ENCODE data around the gene CD22. TPM values are rescaled to one million over a fixed set of nuclear protein-coding genes. Genes with fewer than 3 reads are reported as not detected.
"Not testable (repeated sequence)": the region's sequence is repeated elsewhere in the genome, so short reads cannot be mapped to it uniquely, and the experiment has no call there.

CD22 gene
- total RNA-seq, result 0.60 TPM in 1 of 2 replicates, not detected in the other

DNA sequence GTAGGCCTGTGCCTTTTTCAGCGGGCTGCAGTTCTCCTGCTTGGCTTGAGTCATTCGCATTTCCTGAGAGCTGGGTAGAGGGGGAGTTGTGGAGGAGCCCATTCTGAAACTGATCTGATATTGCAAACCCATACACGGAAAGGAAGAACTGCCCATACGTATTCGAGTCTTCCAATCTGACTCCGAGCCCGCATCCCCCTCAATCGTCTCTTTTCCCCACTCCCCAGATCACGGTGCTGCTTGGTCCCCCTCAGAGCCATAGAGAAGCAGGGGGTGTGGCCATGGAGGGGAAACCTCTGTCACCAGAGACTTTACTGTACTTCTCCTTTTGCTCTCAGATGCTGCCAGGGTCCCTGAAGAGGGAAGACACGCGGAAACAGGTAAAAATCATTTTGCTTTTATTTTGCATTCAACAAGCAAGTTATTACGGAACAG, at the start of gene CD22:
Gene CD22 (plus strand): TSS at position 337 of the 435 bp plus-strand sequence. CDS start 2,854 bp downstream, outside the sequence.
- DNase-seq (ENCODE audit: low read depth, low spot score), result no peak

- DNase-seq (ENCODE audit: low read depth, low spot score), result no peak
Observed at GRCh38 chr19:35279374-35279773, 49.6 kb upstream of the CD22 start.

DNA sequence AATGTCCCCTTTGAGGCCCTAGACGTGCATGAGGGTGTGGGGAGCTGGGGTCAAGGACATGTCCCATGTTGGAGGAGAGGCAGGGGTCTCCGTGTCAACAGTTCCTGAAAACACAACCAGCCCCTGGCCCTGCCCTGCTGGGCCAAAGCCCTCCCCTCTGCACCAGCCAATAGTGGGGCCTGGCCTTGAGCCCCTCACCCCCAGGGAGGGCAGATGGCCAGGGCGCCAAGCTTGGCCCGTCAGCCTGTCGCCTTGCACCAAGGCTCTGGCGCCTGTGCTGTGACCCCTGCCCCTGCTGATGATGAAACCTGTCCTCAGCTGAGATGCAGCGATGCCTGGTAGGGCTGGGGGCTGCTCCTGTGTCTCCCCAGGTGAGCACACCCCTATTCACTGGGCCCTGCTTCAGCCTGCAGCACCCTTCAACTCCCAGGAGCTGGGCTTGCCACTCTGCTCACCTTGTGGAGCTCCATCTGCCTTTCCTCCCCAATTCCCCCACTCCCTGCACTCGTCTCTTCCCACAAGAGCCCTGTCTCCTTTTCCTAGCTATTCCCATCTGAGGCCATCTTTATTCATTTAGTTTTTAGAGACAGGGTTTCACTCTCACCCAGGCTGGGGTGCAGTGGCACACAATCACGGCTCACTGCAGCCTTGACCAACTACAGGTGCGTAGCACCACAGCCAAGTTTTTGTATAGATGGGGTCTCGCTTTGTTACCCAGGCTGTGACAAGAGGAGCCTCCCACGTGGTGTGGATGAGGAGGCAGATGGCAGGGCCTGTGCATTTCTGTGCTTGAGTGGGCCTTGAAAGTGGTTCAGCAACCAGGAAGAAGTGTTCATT, 48.8 kb upstream of the CD22 start:
- no peak for DNase-seq (ENCODE audit: low read depth, low spot score)

DNA sequence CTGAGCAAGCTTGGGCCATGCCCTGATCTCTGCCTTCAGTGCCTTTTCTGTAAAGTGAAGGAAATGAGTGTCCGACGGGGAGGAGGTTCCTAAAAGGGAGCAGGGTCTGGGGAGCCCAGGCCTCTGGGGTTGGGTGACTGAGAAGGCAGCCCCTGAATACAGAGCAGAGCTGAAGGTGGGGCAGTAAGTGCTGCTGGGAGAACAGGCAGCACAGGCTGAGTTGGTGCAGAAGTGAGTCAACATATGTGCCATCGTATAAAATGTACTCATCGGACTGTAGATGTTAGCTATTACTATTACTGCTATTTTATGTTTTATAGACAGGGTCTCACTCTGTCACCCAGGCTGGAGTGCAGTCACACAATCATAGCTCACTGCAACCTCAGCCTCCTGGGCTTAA, 47.7 kb upstream of the CD22 start:
- DNase-seq (ENCODE audit: low read depth, low spot score), result no peak

- no peak for DNase-seq (ENCODE audit: low read depth, low spot score)
Observed at GRCh38 chr19:35284153-35285094, 44.6 kb upstream of the CD22 start.

GRCh38 chr19:35285095-35285449, 43.9 kb upstream of the CD22 start:
- no peak for DNase-seq (ENCODE audit: low read depth, low spot score)

DNA sequence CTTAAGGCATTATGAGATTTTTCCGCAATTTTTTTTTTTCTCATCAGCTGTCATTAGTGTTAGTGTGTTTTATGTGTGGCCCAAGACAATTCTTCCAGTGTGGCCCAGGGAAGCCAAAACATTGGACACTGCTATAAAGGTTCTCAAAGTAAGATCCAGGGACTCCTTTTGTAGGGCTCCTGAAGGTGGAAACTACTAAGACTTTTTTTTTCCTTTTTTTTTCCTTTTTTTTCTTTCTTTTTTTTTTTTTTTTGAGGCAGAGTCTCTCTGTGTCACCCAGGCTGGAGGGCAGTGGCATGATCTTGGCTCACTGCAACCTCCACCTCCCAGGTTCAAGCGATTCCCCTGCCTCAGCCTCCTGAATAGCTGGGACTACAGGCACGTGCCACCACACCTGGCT, 43.5 kb upstream of the CD22 start:
- not testable (repeated sequence) for DNase-seq (ENCODE audit: low read depth, low spot score)

- not testable (repeated sequence) for DNase-seq (ENCODE audit: low read depth, low spot score)
Observed at GRCh38 chr19:35286101-35286500, 42.9 kb upstream of the CD22 start.

DNA sequence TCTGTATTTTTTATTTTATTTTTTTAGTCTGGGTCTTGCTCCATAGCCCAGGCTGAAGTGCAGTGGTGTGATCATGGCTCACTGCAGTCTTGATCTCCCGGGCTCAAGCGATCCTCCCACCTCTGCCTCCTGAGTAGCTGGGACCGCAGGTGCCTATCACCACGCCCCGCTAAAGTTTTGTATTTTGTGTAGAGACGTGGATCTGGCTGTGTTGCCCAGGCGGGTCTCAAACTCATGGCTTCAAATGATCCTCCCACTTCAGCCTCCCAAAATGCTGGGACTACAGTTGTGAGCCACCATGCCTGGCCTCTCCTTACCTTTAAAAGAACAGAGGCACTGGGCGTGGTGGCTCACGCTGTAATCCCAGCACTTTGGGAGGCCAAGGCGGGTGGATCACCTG, 41.3 kb upstream of the CD22 start:
- DNase-seq (ENCODE audit: low read depth, low spot score), result no peak

- no peak for DNase-seq (ENCODE audit: low read depth, low spot score)
Observed at GRCh38 chr19:35288331-35288730, 40.7 kb upstream of the CD22 start.

DNA sequence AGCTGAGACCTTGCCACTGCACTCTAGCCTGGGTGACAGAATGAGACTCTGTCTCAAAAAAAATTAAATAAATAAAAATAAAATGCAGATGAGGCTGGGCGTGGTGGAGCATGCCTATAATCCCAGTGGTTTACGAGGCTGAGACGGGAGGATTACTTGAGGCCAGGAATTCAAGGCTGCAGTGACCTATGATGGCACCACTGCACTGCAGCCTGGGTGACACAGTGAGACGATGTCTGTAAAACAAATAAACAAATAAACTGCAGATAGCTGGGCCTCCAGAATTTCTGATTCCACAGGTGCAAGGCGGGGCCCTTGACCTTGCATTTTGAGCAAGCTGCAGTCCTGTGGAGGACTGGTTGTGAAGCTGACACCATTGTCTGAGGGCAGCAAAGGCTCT, 40.1 kb upstream of the CD22 start:
- DNase-seq (ENCODE audit: low read depth, low spot score), result no peak

DNA sequence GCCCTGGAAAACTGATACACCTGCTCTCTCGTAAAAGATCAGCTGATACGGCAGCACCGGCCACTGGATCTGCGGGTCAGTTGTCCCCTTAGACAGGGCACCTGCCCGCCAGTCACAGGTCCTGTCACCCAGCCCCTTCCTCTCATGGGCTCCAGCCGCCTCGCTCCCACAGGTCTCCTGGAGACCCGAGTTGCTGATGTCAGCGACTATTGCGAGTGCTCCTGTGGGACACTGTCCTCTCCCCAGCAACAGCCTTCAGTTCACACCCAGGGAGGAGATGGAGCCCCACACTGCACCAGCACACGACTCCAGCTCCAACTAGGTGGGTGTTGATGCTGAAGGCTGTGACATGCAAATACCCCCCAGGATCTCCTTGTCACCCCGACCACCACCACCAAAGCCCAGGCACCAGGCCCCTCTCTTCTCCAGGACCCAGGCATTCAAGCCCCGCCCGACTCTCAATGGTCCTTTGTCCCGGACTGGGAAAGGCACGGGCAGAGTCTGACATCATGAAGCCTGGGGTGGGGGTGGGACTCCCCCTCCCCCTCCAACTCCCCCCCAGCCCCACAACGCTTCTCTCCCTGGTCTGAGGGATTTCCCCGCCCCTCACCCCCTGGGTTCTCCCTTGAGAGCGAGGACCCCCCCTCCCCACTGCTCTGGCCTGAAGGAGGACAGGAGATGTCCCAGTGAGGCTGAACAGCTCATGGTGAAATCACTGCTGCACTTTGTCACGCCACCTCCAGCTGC, 38.4 kb upstream of the CD22 start:
- DNase-seq (ENCODE audit: low read depth, low spot score), result no peak

DNA sequence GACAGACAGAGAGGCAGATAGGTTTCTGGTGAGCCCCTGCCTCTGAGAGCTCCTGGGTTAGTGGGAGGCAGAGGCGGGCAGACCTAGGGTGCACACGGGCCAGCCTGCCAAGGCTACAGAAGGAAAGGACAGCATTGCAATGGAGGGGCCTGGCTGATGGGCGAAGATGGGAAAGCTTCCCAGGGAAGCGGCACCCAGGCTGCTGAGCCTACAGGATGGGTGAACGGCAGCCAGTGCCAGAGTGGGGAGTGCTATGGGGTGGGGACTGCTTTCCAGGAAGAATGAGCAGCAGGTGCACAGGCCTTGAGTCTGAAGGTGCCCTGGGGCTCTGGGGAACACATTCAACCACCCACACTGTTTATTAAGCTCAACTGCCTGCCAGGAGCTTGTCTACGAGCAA, 37.7 kb upstream of the CD22 start:
- no peak for DNase-seq (ENCODE audit: low read depth, low spot score)

DNA sequence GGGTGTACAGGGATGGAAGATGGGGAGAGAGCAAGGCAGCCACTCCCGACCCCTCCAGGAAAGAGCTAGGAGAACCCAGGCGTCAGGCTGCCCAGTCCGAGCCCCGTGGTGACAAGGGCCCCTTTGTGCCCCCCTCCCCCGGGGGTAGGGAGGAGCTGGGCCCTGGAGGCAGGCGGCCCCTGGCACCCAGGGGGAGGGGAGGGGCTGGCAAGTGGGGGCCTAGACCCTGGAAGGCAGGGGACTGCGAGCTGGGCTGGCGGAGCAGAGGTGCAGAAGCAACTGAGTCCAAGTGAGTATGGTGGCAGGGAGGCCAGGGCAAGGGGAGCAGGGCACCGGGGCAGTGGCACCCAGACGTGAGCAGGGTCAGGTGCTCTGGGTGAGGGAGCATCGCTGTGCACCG, 37.1 kb upstream of the CD22 start, which contains the start of gene MAG:
Gene MAG (plus strand): TSS at position 246 of the 400 bp plus-strand sequence. CDS start 3,248 bp downstream, outside the sequence.
- no peak for DNase-seq (ENCODE audit: low read depth, low spot score)

GRCh38 chr19:35292421-35293362, 36.3 kb upstream of the CD22 start:
- DNase-seq (ENCODE audit: low read depth, low spot score), result no peak

- no peak for DNase-seq (ENCODE audit: low read depth, low spot score)
Observed at GRCh38 chr19:35293363-35293739, 35.6 kb upstream of the CD22 start.

DNA sequence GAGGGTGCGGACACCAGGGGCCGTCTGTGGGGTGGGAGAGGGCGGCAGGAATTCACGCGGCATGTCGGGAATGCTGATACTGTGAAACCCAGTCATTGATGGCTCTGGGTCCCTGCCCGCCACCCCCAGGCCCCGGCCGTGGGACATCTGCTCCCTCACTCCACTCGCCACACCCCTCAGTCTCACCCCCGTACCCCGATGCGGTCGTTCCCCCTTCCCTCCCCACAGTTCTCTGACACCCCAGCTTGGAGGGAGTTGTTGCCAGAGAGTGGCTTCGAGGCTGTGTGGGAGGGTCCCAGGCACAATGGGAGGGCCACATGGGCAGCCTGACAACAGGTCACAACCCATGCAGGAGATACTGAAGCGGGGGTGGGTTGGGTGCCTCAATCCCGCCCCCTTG, 35.2 kb upstream of the CD22 start:
- DNase-seq (ENCODE audit: low read depth, low spot score), result no peak

DNA sequence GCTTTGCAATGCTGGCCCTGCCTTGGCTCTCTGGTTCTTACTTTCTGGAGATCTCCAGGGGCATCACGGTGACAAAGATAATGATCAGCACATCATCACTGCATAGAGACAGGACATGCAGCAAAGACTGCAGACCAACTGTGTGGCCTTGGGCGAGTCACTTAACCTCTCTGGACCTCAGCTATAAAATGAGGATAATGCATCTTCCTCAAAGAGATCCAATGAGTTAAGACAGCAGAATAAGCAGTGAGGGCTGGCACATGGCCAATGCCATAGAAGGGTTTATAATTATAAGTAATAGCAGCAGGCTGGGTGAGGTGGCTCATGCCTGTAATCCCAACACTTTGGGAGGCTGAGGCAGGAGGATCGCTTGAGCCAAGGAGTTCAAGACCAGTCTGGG, 34.7 kb upstream of the CD22 start:
- no peak for DNase-seq (ENCODE audit: low read depth, low spot score)

DNA sequence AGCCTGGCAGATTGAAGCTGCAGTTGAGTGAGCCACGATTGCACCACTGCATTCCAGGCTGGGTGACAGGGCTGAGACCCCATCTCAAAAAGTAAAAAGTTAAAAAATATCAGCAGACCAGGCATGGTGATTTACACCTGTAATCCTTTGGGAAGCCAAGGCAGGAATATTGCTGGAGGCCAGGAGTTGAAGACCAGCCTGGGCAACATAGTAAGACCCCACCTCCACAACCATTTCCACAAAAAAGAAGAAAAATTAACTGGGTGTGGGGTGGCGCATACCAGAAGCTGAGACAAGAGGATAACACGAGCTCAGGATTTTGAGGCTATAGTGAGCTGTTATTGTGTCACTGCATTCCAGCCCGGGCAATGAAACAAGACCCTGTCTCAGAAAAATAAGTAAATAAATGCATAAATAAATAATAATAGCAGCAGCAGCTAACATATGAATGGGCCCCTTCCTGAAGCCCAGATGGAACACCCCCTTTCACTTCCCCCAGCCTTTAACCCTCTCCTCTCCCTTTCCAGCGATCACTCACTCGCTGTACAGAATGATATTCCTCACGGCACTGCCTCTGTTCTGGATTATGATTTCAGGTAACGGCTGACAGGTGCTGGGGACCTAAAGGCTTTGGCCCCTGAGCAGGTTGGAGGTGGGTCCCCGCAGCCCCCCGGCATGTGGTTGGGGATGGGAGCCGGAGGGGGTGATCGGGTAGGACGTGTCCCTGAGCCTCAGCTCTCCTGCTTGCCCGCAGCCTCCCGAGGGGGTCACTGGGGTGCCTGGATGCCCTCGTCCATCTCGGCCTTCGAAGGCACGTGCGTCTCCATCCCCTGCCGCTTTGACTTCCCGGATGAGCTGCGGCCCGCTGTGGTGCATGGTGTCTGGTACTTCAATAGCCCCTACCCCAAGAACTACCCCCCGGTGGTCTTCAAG, 33.9 kb upstream of the CD22 start:
- DNase-seq (ENCODE audit: low read depth, low spot score), result no peak
